HepG2 (cell line): ENCODE measurements around the gene TNC. TPM values are rescaled to one million over a fixed set of nuclear protein-coding genes. Genes with fewer than 3 reads are reported as not detected.

ENCODE experiments used
- ATAC-seq: fragments of 200-7000 bp; cut with Tn5 transposase; 3 replicates; pipeline ENCODE4 v1.9.1; 2020; ENCODE audit warnings: mild to moderate bottlenecking, moderate library complexity
- BruUV-seq: library from RNA; stranded (reverse); fragments of 400-500 nt; replicated peaks from 2 replicates; lab custom pipeline; 2021; lab: Mats Ljungman, UMichigan
- CTCF ChIA-PET: fragments of 300-600 bp; formaldehyde crosslinking; extraction: SDS; loops from one replicate; lab custom pipeline; 2021; ENCODE audit warnings: low total read pairs, inconsistent platforms, low intra/inter-chr PET ratio; lab: Yijun Ruan, JAX
- POLR2A ChIA-PET: fragments of 350-600 bp; sonication (Branson Sonifier 250); formaldehyde crosslinking; loops from one replicate; lab custom pipeline; 2020; ENCODE audit warnings: antibody characterized with exemption, inconsistent platforms; lab: Yijun Ruan, JAX
- DNase-seq: peaks from one replicate; pipeline ENCODE4 v3.0.0-alpha.2; 2015; ENCODE audit warnings: low spot score
- FAIRE-seq: peaks from 3 replicates; lab custom pipeline; 2011; peaks lifted over from hg19 to GRCh38; lab: Jason Lieb, UNC
- H2AFZ ChIP-seq: one replicate; pipeline ENCODE4 v1.6.1; 2011; ENCODE audit warnings: low read length, inconsistent platforms
- H3K27ac ChIP-seq: fragments of 300-600 bp; 3 replicates; pipeline ENCODE4 v1.8.0; 2011; ENCODE audit warnings: mixed run types, mild to moderate bottlenecking, mixed read lengths, low read length, inconsistent platforms; ENCODE audit not compliant: insufficient read depth; ENCODE audit errors: extremely low read length
- H3K27me3 ChIP-seq, 2 experiments: fragments of 200-600 bp in 1 of 2; 2 replicates in 1 of 2; 3 replicates in 1 of 2; pipeline versions ENCODE4 v1.6.0 to v1.8.0; 2011; ENCODE audit warnings: low read length in 2 of 2, mild to moderate bottlenecking in 2 of 2, moderate library complexity in 2 of 2, inconsistent platforms in 1 of 2; ENCODE audit not compliant: insufficient read depth in 2 of 2, control insufficient read depth in 1 of 2
- H3K36me3 ChIP-seq, 2 experiments: fragments of 200-600 bp in 1 of 2; replicated peaks in 1 of 2; 2 replicates in 1 of 2; 3 replicates in 1 of 2; pipeline versions ENCODE4 v1.5.1 to v1.8.0; 2011; ENCODE audit warnings: low read length in 2 of 2, inconsistent platforms in 1 of 2; ENCODE audit not compliant: insufficient read depth in 2 of 2, control insufficient read depth in 1 of 2
- H3K4me1 ChIP-seq: 2 replicates; pipeline ENCODE4 v1.5.1; 2012; ENCODE audit warnings: low read length, inconsistent platforms; ENCODE audit not compliant: insufficient read depth
- H3K4me2 ChIP-seq: 2 replicates; pipeline ENCODE4 v1.6.0; 2011; ENCODE audit warnings: low read depth, low read length, inconsistent platforms
- H3K4me3 ChIP-seq, 3 experiments: fragments of 200-600 bp in 1 of 3; sonication (generic), shearing (Covaris generic) in 1 of 3; replicated peaks in 1 of 3; 2 replicates each; pipeline ENCODE4 v1.5.1; 2011 to 2016; ENCODE audit warnings: low read length in 3 of 3, inconsistent platforms in 2 of 3, low read depth in 2 of 3, mild to moderate bottlenecking in 2 of 3, control low read depth in 1 of 3, mixed read lengths in 1 of 3; ENCODE audit not compliant: insufficient read depth in 1 of 3
- H3K79me2 ChIP-seq: one replicate; pipeline ENCODE4 v1.6.1; 2011; ENCODE audit warnings: low read length, inconsistent platforms; ENCODE audit not compliant: insufficient read depth
- H3K9ac ChIP-seq: 2 replicates; pipeline ENCODE4 v1.6.0; 2011; ENCODE audit warnings: mild to moderate bottlenecking, low read depth, low read length, inconsistent platforms; ENCODE audit not compliant: insufficient read depth
- H3K9me3 ChIP-seq: 2 replicates; pipeline ENCODE4 v1.5.1; 2012; ENCODE audit warnings: mild to moderate bottlenecking, low read length
- H4K20me1 ChIP-seq: 2 replicates; pipeline ENCODE4 v1.6.0; 2011; ENCODE audit warnings: inconsistent platforms, mild to moderate bottlenecking, low read length, moderate library complexity; ENCODE audit not compliant: insufficient read depth
- AGO1 ChIP-seq: fragments of 200-400 bp; formaldehyde crosslinking; IDR thresholded peaks from 2 replicates; pipeline ENCODE4 v1.6.1; 2017; ENCODE audit warnings: mild to moderate bottlenecking, low read depth, low read length, moderate library complexity; ENCODE audit not compliant: poor library complexity, severe bottlenecking
- ASH2L ChIP-seq: fragments of 300-600, 200-600 bp; sonication (generic); IDR thresholded peaks from 2 replicates; pipeline ENCODE4 v1.7.0; 2017; ENCODE audit warnings: low read depth, mild to moderate bottlenecking, moderate library complexity, mixed read lengths, low read length; ENCODE audit not compliant: insufficient read length
- BRD4 ChIP-seq: sonication (generic); formaldehyde crosslinking; IDR thresholded peaks from 2 replicates; pipeline ENCODE4 v1.4.0; 2020; ENCODE audit warnings: missing genetic modification reagents
- DMTF1 ChIP-seq: sonication (generic); formaldehyde crosslinking; IDR thresholded peaks from 2 replicates; pipeline ENCODE4 v1.4.0; 2020; ENCODE audit warnings: mild to moderate bottlenecking, missing genetic modification reagents
- ELF3 ChIP-seq: IDR thresholded peaks from 2 replicates; pipeline ENCODE4 v1.6.1; 2016; ENCODE audit warnings: missing genetic modification reagents, missing compliant biosample characterization
- ETV6 ChIP-seq: sonication (generic); formaldehyde crosslinking; conservative IDR thresholded peaks from 2 replicates; pipeline ENCODE4 v1.4.0; 2020; ENCODE audit warnings: missing genetic modification reagents
- FOXO1 ChIP-seq: sonication (generic); formaldehyde crosslinking; IDR thresholded peaks from 2 replicates; pipeline ENCODE4 v1.4.0; 2020; ENCODE audit warnings: missing genetic modification reagents
- HDAC6 ChIP-seq: fragments of 200-600 bp; sonication (generic); IDR thresholded peaks from 2 replicates; pipeline ENCODE4 v1.7.0; 2017; ENCODE audit warnings: mild to moderate bottlenecking, antibody characterized with exemption, low read length, low read depth
- HNF4A ChIP-seq: sonication (generic); formaldehyde crosslinking; IDR thresholded peaks from 2 replicates; pipeline ENCODE4 v1.4.0; 2020; ENCODE audit warnings: missing genetic modification reagents
- MYNN ChIP-seq: sonication (generic); formaldehyde crosslinking; IDR thresholded peaks from 2 replicates; pipeline ENCODE4 v1.4.0; 2020; ENCODE audit warnings: mild to moderate bottlenecking, low read depth, missing genetic modification reagents
- NCOR1 ChIP-seq: fragments of 200-600 bp; sonication (generic); IDR thresholded peaks from 2 replicates; pipeline ENCODE4 v1.7.0; 2017; ENCODE audit warnings: antibody characterized with exemption, low read length, borderline replicate concordance
- ZBTB1 ChIP-seq: sonication (generic); formaldehyde crosslinking; IDR thresholded peaks from 2 replicates; pipeline ENCODE4 v1.4.0; 2020; ENCODE audit warnings: missing genetic modification reagents, borderline replicate concordance
- ZNF569 ChIP-seq: sonication (generic); formaldehyde crosslinking; IDR thresholded peaks from 2 replicates; pipeline ENCODE4 v1.5.0; 2020; ENCODE audit warnings: mild to moderate bottlenecking, missing genetic modification reagents, moderate library complexity, borderline replicate concordance
- ZSCAN9 ChIP-seq: IDR thresholded peaks from 2 replicates; pipeline ENCODE4 v1.6.1; 2016; ENCODE audit warnings: borderline replicate concordance
- WGBS: methylation state at CpG from one replicate; pipeline ENCODE4 v1.1.6; 2017; ENCODE audit warnings: low lambda C conversion rate; 5-methylcytosine and 5-hydroxymethylcytosine counted together
- in situ Hi-C: cut with HindIII; loops from 2 replicates; pipeline ENCODE4 v1.10.0; 2017; ENCODE audit warnings: low pct_unique_long_range_greater_than_20kb; ENCODE audit not compliant: extremely low pct_ligation_motif_present
- intact Hi-C: fragments of 100-400 bp; cut with micrococcal nuclease; formaldehyde crosslinking; loops from one replicate; pipeline ENCODE4 v1.10.0; 2022; ENCODE audit not compliant: unreplicated experiment
- polyA plus RNA-seq, 8 experiments: library from polyadenylated mRNA; depleted of rRNA in 3 of 8; stranded (reverse) in 7 of 8; unstranded in 1 of 8; fragments of >200 nt; fragmentation: Illumina TruSeq in 4 of 8; extraction: Trizol in 4 of 8; gene quantifications; 2 replicates each; pipeline versions ENCODE4 v1.2.1 to v1.2.3, GENCODE V29; 2011 to 2016; ENCODE audit warnings: low read depth in 4 of 8, missing spikeins in 1 of 8, mixed read lengths in 1 of 8; ENCODE audit not compliant: insufficient read depth in 1 of 8
- total RNA-seq, 5 experiments: library from RNA; depleted of rRNA; stranded (reverse); fragments of >200 nt; fragmentation: Illumina TruSeq; extraction: Trizol; gene quantifications; 2 replicates each; pipeline ENCODE4 v1.2.3, GENCODE V29; 2016; ENCODE audit warnings: low read depth in 1 of 5
- TF ChIP-seq, protein P1 (sequence below): sonication (generic); formaldehyde crosslinking; IDR thresholded peaks from 2 replicates; pipeline ENCODE4 v1.5.0; 2020; ENCODE audit warnings: mild to moderate bottlenecking, missing genetic modification reagents, borderline replicate concordance
- TF ChIP-seq, protein P2 (sequence below): sonication (generic); formaldehyde crosslinking; conservative IDR thresholded peaks from 2 replicates; pipeline ENCODE4 v1.4.0; 2020; ENCODE audit warnings: missing genetic modification reagents

Gene TNC
- total and polyA plus RNA-seq, 2 of the 13 experiments (the other 11 are each of a cell fraction or from before 2014, with no cell fraction given), result not detected

GRCh38 chr9:115135821-115136778 lies 18.1 kb upstream of the TNC start:
- no TSS peak for BruUV-seq
- no peak for DNase-seq
- ATAC-seq, result no peak
- intact Hi-C loops (no loop called here), in situ Hi-C loops (no loop called here)
- POLR2A ChIA-PET, result no interaction called here
- Histone ChIP-seq H3K4me3 (no peak overlapping the region), H3K4me1 (no peaks in the 10 kb centered on the region), H3K4me2 (no peak overlapping the region), H3K27me3 (no peaks in the 10 kb centered on the region), H4K20me1 (no peaks in the 10 kb centered on the region), H3K27ac (no peak overlapping the region), H3K79me2 (no peaks in the 10 kb centered on the region), H3K9ac (no peak overlapping the region), H3K9me3 (no peaks in the 10 kb centered on the region), H3K36me3 (no peaks in the 10 kb centered on the region), H2AFZ (no peak overlapping the region)
- no peak for FAIRE-seq
- TF ChIP-seq, protein P1, sequence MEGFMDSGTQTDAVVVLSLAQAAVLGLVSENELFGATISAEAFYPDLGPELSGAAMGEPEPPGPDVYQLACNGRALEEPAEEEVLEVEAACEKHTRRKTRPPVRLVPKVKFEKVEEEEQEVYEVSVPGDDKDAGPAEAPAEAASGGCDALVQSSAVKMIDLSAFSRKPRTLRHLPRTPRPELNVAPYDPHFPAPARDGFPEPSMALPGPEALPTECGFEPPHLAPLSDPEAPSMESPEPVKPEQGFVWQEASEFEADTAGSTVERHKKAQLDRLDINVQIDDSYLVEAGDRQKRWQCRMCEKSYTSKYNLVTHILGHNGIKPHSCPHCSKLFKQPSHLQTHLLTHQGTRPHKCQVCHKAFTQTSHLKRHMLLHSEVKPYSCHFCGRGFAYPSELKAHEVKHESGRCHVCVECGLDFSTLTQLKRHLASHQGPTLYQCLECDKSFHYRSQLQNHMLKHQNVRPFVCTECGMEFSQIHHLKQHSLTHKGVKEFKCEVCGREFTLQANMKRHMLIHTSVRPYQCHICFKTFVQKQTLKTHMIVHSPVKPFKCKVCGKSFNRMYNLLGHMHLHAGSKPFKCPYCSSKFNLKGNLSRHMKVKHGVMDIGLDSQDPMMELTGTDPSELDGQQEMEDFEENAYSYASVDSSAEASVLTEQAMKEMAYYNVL (CRISPR knock-in tag), result no peak
- TF ChIP-seq NCOR1 (no peak), DMTF1 (CRISPR knock-in tag) (no peak), ZBTB1 (CRISPR knock-in tag) (no peak), MYNN (CRISPR knock-in tag) (no peak), FOXO1 (CRISPR knock-in tag) (no peak), HDAC6 (no peak), ZNF569 (CRISPR knock-in tag) (no peak), HNF4A (no peak), ETV6 (no peak), AGO1 (no peak), BRD4 (CRISPR knock-in tag) (no peak), ELF3 (CRISPR knock-in tag) (no peak), ZSCAN9 (CRISPR knock-in tag) (no peak), ASH2L (no peak)
- TF ChIP-seq, protein P2, sequence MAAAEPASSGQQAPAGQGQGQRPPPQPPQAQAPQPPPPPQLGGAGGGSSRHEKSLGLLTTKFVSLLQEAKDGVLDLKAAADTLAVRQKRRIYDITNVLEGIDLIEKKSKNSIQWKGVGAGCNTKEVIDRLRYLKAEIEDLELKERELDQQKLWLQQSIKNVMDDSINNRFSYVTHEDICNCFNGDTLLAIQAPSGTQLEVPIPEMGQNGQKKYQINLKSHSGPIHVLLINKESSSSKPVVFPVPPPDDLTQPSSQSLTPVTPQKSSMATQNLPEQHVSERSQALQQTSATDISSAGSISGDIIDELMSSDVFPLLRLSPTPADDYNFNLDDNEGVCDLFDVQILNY, result no peak
- WGBS, result 11% methylated on average over 8 of the region's 8 CpGs
- CTCF ChIA-PET, result no interaction called here
